GM20000 (cell line): ENCODE results near the gene CXXC5.
"Not testable (repeated sequence)": the region's sequence is repeated elsewhere in the genome, so short reads cannot be mapped to it uniquely, and the experiment has no call there.

Experiments
- DNase-seq: peaks from one replicate; pipeline ENCODE4 v3.0.0; 2012; ENCODE audit warnings: low spot score
- TF ChIP-seq, protein P1 (sequence below): IDR thresholded peaks from 2 replicates; pipeline ENCODE4 v1.5.1; 2012; ENCODE audit warnings: mild to moderate bottlenecking, control low read depth; ENCODE audit errors: extremely low read depth, missing control alignments

CXXC5 gene

DNA sequence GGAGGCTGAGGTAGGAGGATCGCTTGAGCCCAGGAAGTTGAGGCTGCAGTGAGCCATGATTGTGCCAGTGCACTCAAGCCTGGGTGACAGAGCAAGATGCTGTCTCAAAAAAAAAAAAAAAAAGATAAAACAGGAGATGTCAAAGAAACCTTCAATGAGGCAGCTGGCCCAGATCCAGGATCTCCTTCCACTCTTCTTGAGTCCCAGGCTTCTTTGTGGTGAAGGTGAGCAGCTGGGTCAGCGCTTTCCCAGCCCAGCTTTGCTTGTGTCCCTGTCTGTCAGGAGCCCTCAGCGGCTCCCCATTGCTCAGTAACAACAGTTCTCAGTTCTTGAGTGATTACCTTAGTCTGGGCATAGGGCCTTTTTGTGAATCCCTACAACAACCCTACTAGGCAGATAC lies 78.1 kb downstream of the CXXC5 start:
- no peak for DNase-seq
- TF ChIP-seq, protein P1, sequence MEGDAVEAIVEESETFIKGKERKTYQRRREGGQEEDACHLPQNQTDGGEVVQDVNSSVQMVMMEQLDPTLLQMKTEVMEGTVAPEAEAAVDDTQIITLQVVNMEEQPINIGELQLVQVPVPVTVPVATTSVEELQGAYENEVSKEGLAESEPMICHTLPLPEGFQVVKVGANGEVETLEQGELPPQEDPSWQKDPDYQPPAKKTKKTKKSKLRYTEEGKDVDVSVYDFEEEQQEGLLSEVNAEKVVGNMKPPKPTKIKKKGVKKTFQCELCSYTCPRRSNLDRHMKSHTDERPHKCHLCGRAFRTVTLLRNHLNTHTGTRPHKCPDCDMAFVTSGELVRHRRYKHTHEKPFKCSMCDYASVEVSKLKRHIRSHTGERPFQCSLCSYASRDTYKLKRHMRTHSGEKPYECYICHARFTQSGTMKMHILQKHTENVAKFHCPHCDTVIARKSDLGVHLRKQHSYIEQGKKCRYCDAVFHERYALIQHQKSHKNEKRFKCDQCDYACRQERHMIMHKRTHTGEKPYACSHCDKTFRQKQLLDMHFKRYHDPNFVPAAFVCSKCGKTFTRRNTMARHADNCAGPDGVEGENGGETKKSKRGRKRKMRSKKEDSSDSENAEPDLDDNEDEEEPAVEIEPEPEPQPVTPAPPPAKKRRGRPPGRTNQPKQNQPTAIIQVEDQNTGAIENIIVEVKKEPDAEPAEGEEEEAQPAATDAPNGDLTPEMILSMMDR = no peak

DNA sequence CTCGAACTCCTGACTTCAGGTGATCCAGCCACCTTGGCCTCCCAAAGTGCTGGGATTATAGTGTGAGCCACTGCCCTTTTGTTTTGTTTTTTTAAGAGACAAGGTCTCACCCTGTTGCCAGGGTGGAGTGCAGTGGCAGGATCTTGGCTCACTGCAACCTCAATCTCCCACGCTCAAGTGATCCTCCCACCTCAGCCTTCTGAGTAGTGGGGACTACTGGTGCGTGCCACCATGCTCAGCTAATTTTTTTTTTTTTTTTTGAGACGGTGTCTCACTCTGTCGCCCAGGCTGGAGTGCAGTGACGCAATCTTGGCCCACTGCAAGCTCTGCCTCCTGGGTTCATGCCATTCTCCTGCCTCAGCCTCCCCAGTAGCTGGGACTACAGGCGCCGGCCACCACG lies 79.5 kb downstream of the CXXC5 start:
- not testable (repeated sequence) for DNase-seq

DNA sequence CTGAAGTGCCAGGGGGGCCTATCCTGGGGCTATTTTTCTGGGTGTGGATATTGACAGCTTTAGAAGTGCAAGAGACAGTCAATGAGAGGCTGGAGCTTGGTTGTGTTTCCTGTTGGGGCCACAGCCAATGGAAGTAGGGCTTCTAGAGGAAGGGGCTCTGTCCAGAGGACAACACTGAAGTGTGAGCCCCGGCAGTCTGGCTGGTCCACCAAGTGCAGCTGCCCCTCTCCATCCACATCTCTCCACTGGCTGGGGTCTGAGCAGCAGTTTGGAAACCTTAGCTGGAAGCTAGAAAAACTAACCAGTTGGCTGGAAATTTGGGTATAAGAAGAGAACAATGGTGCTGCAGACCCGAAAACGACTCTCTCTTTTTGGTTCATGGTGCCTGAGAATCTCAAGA lies 83.1 kb downstream of the CXXC5 start:
- TF ChIP-seq, protein P1 = no peak

DNA sequence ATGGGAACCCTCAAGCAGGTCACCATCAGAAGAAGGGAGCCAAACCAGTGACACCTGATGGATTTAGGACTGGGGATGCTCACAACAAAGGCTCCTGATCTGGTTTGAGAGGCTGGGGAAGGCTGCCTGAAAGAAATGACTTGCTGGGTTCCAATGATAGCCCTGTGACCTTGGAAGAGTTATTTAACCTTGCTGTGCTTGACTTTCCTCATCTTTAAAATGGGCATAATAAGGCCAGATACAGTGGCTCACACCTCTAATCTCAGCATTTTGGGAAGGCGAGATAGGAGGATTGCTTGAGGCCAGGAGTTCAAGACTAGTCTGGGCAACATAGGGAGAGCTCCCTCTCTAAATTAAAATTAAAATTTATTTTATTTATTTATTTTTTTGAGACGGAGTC lies 83.9 kb downstream of the CXXC5 start:
- DNase-seq = no peak
- TF ChIP-seq, protein P1 = no peak

More for the DNA sequence above, 83.1 kb downstream of the CXXC5 start:
- no peak for DNase-seq

DNA sequence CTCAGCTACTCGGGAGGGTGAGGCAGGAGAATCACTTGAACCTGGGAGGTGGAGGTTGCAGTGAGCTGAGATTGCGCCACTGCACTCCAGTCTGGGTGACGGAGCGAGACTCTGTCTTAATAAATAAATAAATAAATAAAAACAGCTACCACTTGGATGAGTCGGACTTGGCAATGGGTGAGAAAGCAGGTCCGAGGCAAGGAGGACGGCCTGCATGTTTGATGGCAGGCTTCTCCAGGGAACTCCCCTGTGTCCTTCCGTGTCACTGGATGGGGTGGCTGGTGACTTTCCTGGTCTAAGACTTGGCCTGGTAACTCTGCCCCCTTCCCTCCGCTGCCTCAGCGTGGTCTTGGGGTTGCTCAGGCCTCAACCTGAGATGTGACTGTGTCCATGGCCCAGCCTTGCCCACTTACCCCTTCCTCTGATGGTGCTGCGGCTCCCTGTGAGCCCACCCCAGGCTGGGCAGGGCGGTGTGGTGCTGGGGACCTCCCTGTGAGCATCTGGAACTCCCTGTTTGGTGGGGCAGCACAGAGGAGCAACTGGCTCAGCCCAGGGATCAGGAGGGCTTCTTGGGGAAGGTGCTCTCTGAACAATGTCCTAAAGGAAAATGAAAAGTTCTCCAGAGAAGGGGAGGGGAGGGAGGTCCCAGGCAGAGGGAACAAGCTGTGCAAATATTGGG lies 85.0 kb downstream of the CXXC5 start:
- TF ChIP-seq, protein P1 = no peak
- DNase-seq = no peak
